SU-DHL-6 (cell line): ENCODE measurements around the gene GSTO1.

Experiments
- CTCF ChIP-seq: fragments of 200-600 bp; sonication (generic); IDR thresholded peaks from one replicate; pipeline ENCODE4 v1.5.1; 2017; ENCODE audit warnings: antibody characterized with exemption, mild to moderate bottlenecking, low read length, moderate library complexity; ENCODE audit not compliant: insufficient read depth, poor library complexity, severe bottlenecking
- EZH2phosphoT487 ChIP-seq: fragments of 200-600 bp; sonication (generic), shearing (Covaris generic); conservative IDR thresholded peaks from 2 replicates; pipeline ENCODE4 v1.6.1; 2018; ENCODE audit warnings: mild to moderate bottlenecking, antibody characterized with exemption, low read length, moderate library complexity, mixed read lengths

- no peak for TF ChIP-seq CTCF
- TF ChIP-seq EZH2phosphoT487: no peak
Measured at GRCh38 chr10:104281694-104282093, 27.0 kb downstream of the GSTO1 start.
